ENCODE results near the gene SYCN. TPM values are rescaled to one million over a fixed set of nuclear protein-coding genes. Genes with fewer than 3 reads are reported as not detected.

Gene SYCN
- total RNA-seq = not detected in 2 replicates

- TF ChIP-seq CTCF (IDR thresholded peaks at IDR 0.05; ENCODE audit: insufficient read depth, low read depth, low read length) = no peak
- H3K4me3 ChIP-seq (ENCODE audit: low read depth, low read length) = no peak within 1 kb of the TSS
- DNase-seq (ENCODE audit: low read depth) = no peak
Observed at GRCh38 chr19:39203372-39204341, at the start of gene SYCN. TSS of gene SYCN (minus strand) at chr19:39204263. CDS start at chr19:39204254, 9 bp downstream.

- DNase-seq (ENCODE audit: low read depth) = no peak
- TF ChIP-seq CTCF (IDR thresholded peaks at IDR 0.05; ENCODE audit: insufficient read depth, low read depth, low read length) = no peak
- no peak overlapping the region for H3K4me3 ChIP-seq (ENCODE audit: low read depth, low read length)
Observed at GRCh38 chr19:39253374-39254149, 49.5 kb upstream of the SYCN start.

- DNase-seq (ENCODE audit: low read depth) = no peak
- TF ChIP-seq CTCF (IDR thresholded peaks at IDR 0.05; ENCODE audit: insufficient read depth, low read depth, low read length) = no peak
- H3K4me3 ChIP-seq (ENCODE audit: low read depth, low read length) = no peak overlapping the region
Observed at GRCh38 chr19:39252458-39252857, 48.4 kb upstream of the SYCN start.

- DNase-seq (ENCODE audit: low read depth) = no peak
- no peak for TF ChIP-seq CTCF (IDR thresholded peaks at IDR 0.05; ENCODE audit: insufficient read depth, low read depth, low read length)
- no peak overlapping the region for H3K4me3 ChIP-seq (ENCODE audit: low read depth, low read length)
Observed at GRCh38 chr19:39251846-39252245, 47.8 kb upstream of the SYCN start.

GRCh38 chr19:39251081-39251480 is 47.0 kb upstream of the SYCN start:
- no peak overlapping the region for H3K4me3 ChIP-seq (ENCODE audit: low read depth, low read length)
- DNase-seq (ENCODE audit: low read depth) = no peak
- TF ChIP-seq CTCF (IDR thresholded peaks at IDR 0.05; ENCODE audit: insufficient read depth, low read depth, low read length) = no peak

GRCh38 chr19:39248806-39249205 is 44.7 kb upstream of the SYCN start, which contains the start of gene IFNL4:
TSS of gene IFNL4 (minus strand) at chr19:39248856.
- no peak for DNase-seq (ENCODE audit: low read depth)
- no peak within 1 kb of the TSS for H3K4me3 ChIP-seq (ENCODE audit: low read depth, low read length)
- TF ChIP-seq CTCF (IDR thresholded peaks at IDR 0.05; ENCODE audit: insufficient read depth, low read depth, low read length) = no peak
